Keratinocyte (primary cell): ENCODE measurements around the gene CCL4L2.
"Not testable (repeated sequence)": the region's sequence is repeated elsewhere in the genome, so short reads cannot be mapped to it uniquely, and the experiment has no call there.

Experiments
- EZH2 ChIP-seq: IDR thresholded peaks from one replicate; pipeline ENCODE4 v1.6.1; 2012; ENCODE audit warnings: inconsistent platforms, mild to moderate bottlenecking, low read length, moderate library complexity
- TF ChIP-seq, protein P1 (sequence below), 3 experiments: IDR thresholded peaks in 1 of 3; conservative IDR thresholded peaks in 1 of 3; optimal IDR thresholded peaks in 1 of 3; 2 replicates in 2 of 3; 3 replicates in 1 of 3; pipeline versions ENCODE3 to v1.5.1; 2011; ENCODE audit warnings: low read length in 3 of 3, mild to moderate bottlenecking in 3 of 3, moderate library complexity in 2 of 3, control low read depth in 1 of 3, inconsistent platforms in 1 of 3; ENCODE audit not compliant: insufficient read depth in 2 of 3; ENCODE audit errors: extremely low read depth in 1 of 3

DNA sequence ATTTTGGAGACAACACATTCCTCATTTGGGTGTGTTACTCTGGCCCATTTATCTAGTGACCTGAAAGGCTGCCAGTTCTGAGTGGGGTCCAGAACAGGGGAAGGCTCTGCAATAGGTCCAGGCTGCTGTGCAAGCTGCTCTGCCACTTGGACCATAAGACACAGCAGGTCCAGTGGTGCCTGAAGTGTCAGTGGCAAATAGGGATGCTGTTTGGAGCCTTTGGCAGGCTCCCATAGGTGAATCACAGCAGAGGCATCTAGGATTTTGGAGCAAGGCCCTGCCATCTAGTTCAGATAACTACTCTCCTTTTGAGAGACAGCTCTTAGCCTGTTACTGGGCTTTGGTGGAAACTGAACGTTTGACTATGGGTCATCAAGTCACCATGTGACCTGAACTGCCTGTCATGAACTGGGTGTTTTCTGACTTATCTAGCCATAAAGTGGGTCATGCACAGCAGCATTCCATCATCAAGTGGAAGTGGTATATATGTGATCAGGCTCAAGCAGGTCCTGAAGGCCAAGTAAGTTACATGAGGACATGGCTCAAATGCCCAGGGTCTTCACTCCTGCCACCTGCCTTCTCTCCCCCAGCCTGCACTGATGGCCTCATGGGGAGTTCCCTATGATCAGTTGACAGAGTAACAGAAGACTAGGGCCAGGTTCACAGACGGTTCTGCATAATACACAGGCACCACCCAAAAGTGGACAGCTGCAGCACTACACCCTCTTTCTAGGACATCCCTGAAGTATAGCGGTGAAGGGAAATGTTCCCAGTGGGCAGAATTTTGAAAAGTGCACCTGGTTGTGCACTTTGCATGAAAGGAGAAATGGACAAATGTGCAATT, 10.1 kb downstream of the CCL4L2 start:
- TF ChIP-seq, protein P1, sequence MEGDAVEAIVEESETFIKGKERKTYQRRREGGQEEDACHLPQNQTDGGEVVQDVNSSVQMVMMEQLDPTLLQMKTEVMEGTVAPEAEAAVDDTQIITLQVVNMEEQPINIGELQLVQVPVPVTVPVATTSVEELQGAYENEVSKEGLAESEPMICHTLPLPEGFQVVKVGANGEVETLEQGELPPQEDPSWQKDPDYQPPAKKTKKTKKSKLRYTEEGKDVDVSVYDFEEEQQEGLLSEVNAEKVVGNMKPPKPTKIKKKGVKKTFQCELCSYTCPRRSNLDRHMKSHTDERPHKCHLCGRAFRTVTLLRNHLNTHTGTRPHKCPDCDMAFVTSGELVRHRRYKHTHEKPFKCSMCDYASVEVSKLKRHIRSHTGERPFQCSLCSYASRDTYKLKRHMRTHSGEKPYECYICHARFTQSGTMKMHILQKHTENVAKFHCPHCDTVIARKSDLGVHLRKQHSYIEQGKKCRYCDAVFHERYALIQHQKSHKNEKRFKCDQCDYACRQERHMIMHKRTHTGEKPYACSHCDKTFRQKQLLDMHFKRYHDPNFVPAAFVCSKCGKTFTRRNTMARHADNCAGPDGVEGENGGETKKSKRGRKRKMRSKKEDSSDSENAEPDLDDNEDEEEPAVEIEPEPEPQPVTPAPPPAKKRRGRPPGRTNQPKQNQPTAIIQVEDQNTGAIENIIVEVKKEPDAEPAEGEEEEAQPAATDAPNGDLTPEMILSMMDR (optimal IDR thresholded peaks at IDR 0.05 in 1 of 3, IDR thresholded peaks at IDR 0.05 in 1 of 3, conservative IDR thresholded peaks at IDR 0.05 in 1 of 3; ENCODE audit: extremely low read depth in 1 of 3, insufficient read depth in 2 of 3, low read length in 3 of 3) = not testable (repeated sequence)
- not testable (repeated sequence) for TF ChIP-seq EZH2
